IMR-90 (cell line): ENCODE results near the gene ZDHHC22. TPM values are rescaled to one million over a fixed set of nuclear protein-coding genes. Genes with fewer than 3 reads are reported as not detected.

Source experiments
- ATAC-seq: fragments of 200-7000 bp; cut with Tn5 transposase; 2 replicates; pipeline ENCODE4 v1.9.1; 2020; ENCODE audit warnings: low read depth, mild to moderate bottlenecking, moderate library complexity
- BruUV-seq: library from RNA; stranded (reverse); fragments of 400-500 nt; replicated peaks from 2 replicates; lab custom pipeline; 2021; lab: Mats Ljungman, UMichigan
- CTCF ChIA-PET: fragments of 300-600 bp; formaldehyde crosslinking; extraction: SDS; loops from one replicate; lab custom pipeline; 2021; ENCODE audit warnings: antibody characterized with exemption; lab: Yijun Ruan, JAX
- POLR2A ChIA-PET: fragments of 300-600 bp; sonication (Branson Sonifier 250); formaldehyde crosslinking; loops from one replicate; lab custom pipeline; 2022; ENCODE audit warnings: antibody characterized with exemption; ENCODE audit not compliant: unreplicated experiment; lab: Charles Lee
- DNase-seq: peaks from one replicate; pipeline ENCODE4 v3.0.0; 2013
- H2AFZ ChIP-seq: replicated peaks from 2 replicates; pipeline ENCODE3; 2013; ENCODE audit warnings: low read length, mild to moderate bottlenecking; ENCODE audit not compliant: poor library complexity
- H2AK5ac ChIP-seq: 2 replicates; pipeline ENCODE4 v1.6.1; 2013; ENCODE audit warnings: low read depth, low read length, inconsistent platforms
- H2AK9ac ChIP-seq: replicated peaks from 2 replicates; pipeline ENCODE3; 2013; ENCODE audit warnings: mild to moderate bottlenecking, low read depth, low read length, moderate library complexity; ENCODE audit not compliant: poor library complexity
- H2BK120ac ChIP-seq: 2 replicates; pipeline ENCODE4 v1.6.1; 2013; ENCODE audit warnings: low read depth, low read length, inconsistent platforms
- H2BK15ac ChIP-seq: 3 replicates; pipeline ENCODE4 v1.6.1; 2013; ENCODE audit warnings: low read depth, low read length, inconsistent platforms
- H2BK20ac ChIP-seq: 2 replicates; pipeline ENCODE4 v1.6.1; 2013; ENCODE audit warnings: low read depth, mild to moderate bottlenecking, inconsistent platforms, low read length, moderate library complexity
- H2BK5ac ChIP-seq: 2 replicates; pipeline ENCODE4 v1.6.1; 2013; ENCODE audit warnings: mild to moderate bottlenecking, low read depth, low read length, inconsistent platforms; ENCODE audit not compliant: poor library complexity, severe bottlenecking
- H3K14ac ChIP-seq: replicated peaks from 2 replicates; pipeline ENCODE4 v1.6.1; 2013; ENCODE audit warnings: low read depth, low read length, inconsistent platforms
- H3K18ac ChIP-seq: 2 replicates; pipeline ENCODE4 v1.6.1; 2013; ENCODE audit warnings: low read depth, low read length, control low read depth
- H3K23ac ChIP-seq: 2 replicates; pipeline ENCODE4 v1.6.1; 2013; ENCODE audit warnings: low read depth, low read length, inconsistent platforms
- H3K27ac ChIP-seq: 2 replicates; pipeline ENCODE4 v1.5.1; 2013; ENCODE audit warnings: mild to moderate bottlenecking, control low read depth, low read length; ENCODE audit not compliant: insufficient read depth
- H3K27me3 ChIP-seq: 2 replicates; pipeline ENCODE4 v1.6.1; 2013; ENCODE audit warnings: low read length; ENCODE audit not compliant: control insufficient read depth, insufficient read depth
- H3K36me3 ChIP-seq: 2 replicates; pipeline ENCODE4 v1.6.1; 2013; ENCODE audit warnings: low read length, mixed read lengths; ENCODE audit not compliant: control insufficient read depth, insufficient read depth
- H3K4ac ChIP-seq: 2 replicates; pipeline ENCODE4 v1.6.1; 2013; ENCODE audit warnings: low read depth, low read length, inconsistent platforms
- H3K4me1 ChIP-seq: 2 replicates; pipeline ENCODE4 v1.6.1; 2013; ENCODE audit warnings: low read length, mixed read lengths; ENCODE audit not compliant: control insufficient read depth, insufficient read depth
- H3K4me2 ChIP-seq: 2 replicates; pipeline ENCODE4 v1.6.1; 2013; ENCODE audit warnings: low read depth, mild to moderate bottlenecking, control low read depth, low read length, moderate library complexity
- H3K4me3 ChIP-seq: 2 replicates; pipeline ENCODE4 v1.5.1; 2013; ENCODE audit warnings: low read depth, mild to moderate bottlenecking, control low read depth, low read length, moderate library complexity; ENCODE audit not compliant: insufficient read depth
- H3K56ac ChIP-seq: 2 replicates; pipeline ENCODE4 v1.6.1; 2013; ENCODE audit warnings: low read length, inconsistent platforms; ENCODE audit not compliant: insufficient read depth; ENCODE audit errors: extremely low read depth
- H3K79me1 ChIP-seq, 2 experiments: 2 replicates each; pipeline ENCODE4 v1.6.1; 2013; ENCODE audit warnings: low read length in 2 of 2, inconsistent platforms in 1 of 2, low read depth in 1 of 2
- H3K9ac ChIP-seq: 2 replicates; pipeline ENCODE4 v1.6.1; 2013; ENCODE audit warnings: low read depth, low read length, control low read depth
- H3K9me1 ChIP-seq: 2 replicates; pipeline ENCODE4 v1.6.1; 2013; ENCODE audit warnings: low read length, inconsistent platforms; ENCODE audit not compliant: insufficient read depth
- H3K9me3 ChIP-seq: 2 replicates; pipeline ENCODE4 v1.6.1; 2013; ENCODE audit warnings: low read length; ENCODE audit not compliant: control insufficient read depth, insufficient read depth
- H4K20me1 ChIP-seq: 2 replicates; pipeline ENCODE4 v1.6.1; 2013; ENCODE audit warnings: low read length, inconsistent platforms; ENCODE audit not compliant: insufficient read depth
- H4K5ac ChIP-seq: 2 replicates; pipeline ENCODE4 v1.6.1; 2013; ENCODE audit warnings: mild to moderate bottlenecking, low read depth, low read length, control low read depth
- H4K8ac ChIP-seq, 2 experiments: 2 replicates each; pipeline ENCODE4 v1.6.1; 2013; ENCODE audit warnings: low read depth in 2 of 2, low read length in 2 of 2, control low read depth in 1 of 2, inconsistent platforms in 1 of 2
- H4K91ac ChIP-seq: 2 replicates; pipeline ENCODE4 v1.6.1; 2013; ENCODE audit warnings: low read depth, low read length, inconsistent platforms; ENCODE audit not compliant: insufficient read depth
- BHLHE40 ChIP-seq: fragments of 150-350 bp; IDR thresholded peaks from 2 replicates; pipeline ENCODE4 v1.6.1; 2016; ENCODE audit warnings: mild to moderate bottlenecking, low read depth, low read length
- CTCF ChIP-seq: conservative IDR thresholded peaks from 2 replicates; pipeline ENCODE4 v1.5.1; 2012; ENCODE audit warnings: mild to moderate bottlenecking, low read depth, low read length, improper control_type of control experiment
- RAD21 ChIP-seq: IDR thresholded peaks from 2 replicates; pipeline ENCODE4 v1.6.1; 2012; ENCODE audit warnings: low read length, improper control_type of control experiment
- RFX5 ChIP-seq: IDR thresholded peaks from 2 replicates; pipeline ENCODE4 v1.8.0; 2012; ENCODE audit warnings: low read depth, mild to moderate bottlenecking, low read length, moderate library complexity
- USF2 ChIP-seq: fragments of 150-350 bp; IDR thresholded peaks from 2 replicates; pipeline ENCODE4 v1.6.1; 2017; ENCODE audit warnings: mild to moderate bottlenecking, antibody characterized with exemption, low read length, low read depth
- WGBS, 2 experiments: methylation state at CpG; one replicate each; pipeline versions ENCODE4 v1.1.5 to v1.1.7; 2013; ENCODE audit warnings: missing lambda C conversion rate in 2 of 2; ENCODE audit not compliant: insufficient read length in 1 of 2; ENCODE audit errors: extremely low coverage in 2 of 2; 5-methylcytosine and 5-hydroxymethylcytosine counted together
- dilution Hi-C: fragments of 300-500 bp; cut with HindIII; formaldehyde crosslinking; loops from one replicate; pipeline ENCODE4 v1.14.3; 2018; ENCODE audit warnings: low sequenced_read_pairs; ENCODE audit not compliant: unreplicated experiment
- in situ Hi-C: fragments of 300-500 bp; cut with MboI; formaldehyde crosslinking; loops from 3 replicates; pipeline ENCODE4 v1.14.3; 2019; ENCODE audit warnings: low sequenced_read_pairs, inconsistent platforms, mixed read lengths
- intact Hi-C: fragments of 100-400 bp; cut with micrococcal nuclease; formaldehyde crosslinking; loops from 2 replicates; pipeline ENCODE4 v1.10.0; 2022
- polyA plus RNA-seq, 3 experiments: library from polyadenylated mRNA; depleted of rRNA; stranded (reverse); fragments of >200 nt; gene quantifications; 2 replicates each; pipeline ENCODE4 v1.2.3, GENCODE V29; 2012; ENCODE audit warnings: low replicate concordance in 1 of 3
- total RNA-seq: library from RNA; depleted of rRNA; stranded (reverse); fragments of >200 nt; gene quantifications from 2 replicates; pipeline ENCODE4 v1.2.3, GENCODE V29; 2012

Gene ZDHHC22
- total and polyA plus RNA-seq, 2 of the 4 experiments (the other 2 are of a cell fraction), result not detected

DNA sequence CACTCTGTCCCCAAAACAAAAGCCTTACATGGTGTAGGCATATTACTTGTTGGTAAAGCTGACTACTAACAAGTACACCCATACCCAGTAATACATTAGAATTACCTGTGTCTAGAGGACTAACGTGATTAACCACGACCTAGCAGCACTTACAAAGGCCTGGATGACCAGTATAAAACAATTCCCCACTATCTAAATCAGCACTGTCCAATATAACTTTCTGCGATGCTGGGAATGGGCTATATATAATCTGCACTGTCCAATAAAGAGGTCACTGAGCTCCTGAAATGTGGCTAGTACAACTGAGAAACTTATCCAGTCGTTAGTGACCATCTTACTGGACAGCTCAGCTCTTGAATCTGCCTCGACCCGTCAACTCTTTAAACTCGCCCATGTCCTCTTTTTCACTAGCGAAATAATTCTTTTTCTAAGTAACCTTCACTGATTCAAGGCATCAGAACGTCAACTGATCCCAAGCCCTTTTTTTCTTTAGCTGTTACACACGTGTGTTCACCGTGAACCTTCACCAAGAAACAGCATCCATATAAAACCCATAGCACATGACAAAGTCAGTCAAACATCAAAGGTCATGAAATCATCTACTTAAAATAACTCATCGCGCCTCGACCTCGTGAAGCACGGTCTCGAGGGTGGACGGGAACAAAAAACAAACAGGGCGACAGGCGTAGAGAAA is 44.4 kb downstream of the ZDHHC22 start:
- BruUV-seq, result TSS peak; percentile 66

More for the DNA sequence above, 44.4 kb downstream of the ZDHHC22 start:
- in situ Hi-C loops, result no loop called here
- POLR2A ChIA-PET, result no interaction called here
- H2AK5ac ChIP-seq, result peak overlapping the region; percentile 97
- H3K36me3 ChIP-seq, result no peaks in the 10 kb centered on the region
- peak overlapping the region; percentile 89 for H4K91ac ChIP-seq
- peak overlapping the region; percentile 54 for H4K5ac ChIP-seq
- ATAC-seq, result no peak
- peak overlapping the region; percentile 52 for H3K18ac ChIP-seq
- no peaks in the 10 kb centered on the region for H3K9me3 ChIP-seq
- H2AK9ac ChIP-seq, result peak overlapping the region; percentile 98
- dilution Hi-C loops, result loop anchor here (25.0 kb wide), 1 partner anchor 210 kb away; no protein-coding TSS in a partner anchor
- H2AFZ ChIP-seq, result peak overlapping the region; percentile 99
- H2BK5ac ChIP-seq, result peak overlapping the region; percentile 86
- peak; percentile 10; the same call in 1 of the 2 replicates for TF ChIP-seq USF2
- TF ChIP-seq BHLHE40, result no peak
- no peak for TF ChIP-seq RFX5
- no peak for TF ChIP-seq CTCF
- no peak for TF ChIP-seq RAD21
- H3K4ac ChIP-seq, result peak overlapping the region; percentile 94
- peak; percentile 28 for DNase-seq
- H3K79me1 ChIP-seq, result peaks cover 18 to 32% of the 10 kb centered on the region in 2 experiments
- H3K56ac ChIP-seq, result peak overlapping the region; percentile 78
- H3K4me1 ChIP-seq, result peaks cover 6% of the 10 kb centered on the region
- peak overlapping the region; percentile 91 for H3K4me2 ChIP-seq
- peak overlapping the region; percentile 83 for H2BK120ac ChIP-seq
- H3K27ac ChIP-seq, result peak overlapping the region; percentile 93
- H3K14ac ChIP-seq, result peak overlapping the region; percentile 98
- H3K9ac ChIP-seq, result peak overlapping the region; percentile 99
- intact Hi-C loops, result no loop called here
- peak overlapping the region; percentile 79 to 97 for H4K8ac ChIP-seq
- WGBS, 2 experiments, result 5% methylated on average over 13 of the region's 20 CpGs; no CpG with 5 or more reads in 1 of the 2 experiments
- peak overlapping the region; percentile 69 for H3K4me3 ChIP-seq
- CTCF ChIA-PET, result interaction anchor here (1.1 to 3.5 kb wide), 4 partner anchors 27 to 224 kb away, joined by 3 to 21 read pairs (median 7); no protein-coding TSS in a partner anchor
- H3K23ac ChIP-seq, result peak overlapping the region; percentile 97
- no peaks in the 10 kb centered on the region for H3K27me3 ChIP-seq
- H3K9me1 ChIP-seq, result peaks cover 4% of the 10 kb centered on the region
- peak overlapping the region; percentile 24; the same call in 1 of the 3 replicates for H2BK15ac ChIP-seq
- no peaks in the 10 kb centered on the region for H4K20me1 ChIP-seq
- H2BK20ac ChIP-seq, result peak overlapping the region; percentile 33; the same call in 1 of the 2 replicates
